ENCODE results near the gene RAPGEF1. TPM values are rescaled to one million over a fixed set of nuclear protein-coding genes. Genes with fewer than 3 reads are reported as not detected.

The RAPGEF1 gene
- total and polyA plus RNA-seq, 9 of the 15 experiments (the other 6 are each of a cell fraction or from before 2014, with no cell fraction given) = 0.06 to 44.1 (median 19.9) TPM

GRCh38 chr9:131721076-131721475 lies 18.8 kb downstream of the RAPGEF1 start:
- in situ Hi-C loops (cut with MboI) = loop anchor here (25.0 kb wide), 1 partner anchor 1009 kb away; no protein-coding TSS in a partner anchor
- FAIRE-seq (no peak), ATAC-seq (no peak), DNase-seq (ENCODE audit: extremely low read depth in 1 of 4, low spot score in 3 of 4) (no peak)
- Histone ChIP-seq H3K4me2 (ENCODE audit: insufficient read depth, low read length) (no peak overlapping the region), H3K36me3 (ENCODE audit: control insufficient read depth, insufficient read depth, low read length) (0 out of 3 replicates have a peak, but pooled peaks cover 3% of the 10 kb centered on the region), H3K9me3 (replicated peaks; ENCODE audit: control insufficient read depth, insufficient read depth, low read depth, low read length) (no peaks in the 10 kb centered on the region), H3K79me2 (ENCODE audit: control insufficient read depth, insufficient read depth, low read length) (peaks cover 15% of the 10 kb centered on the region; the same call in 2 of the 3 replicates), H3K9ac (ENCODE audit: insufficient read depth in 1 of 2, low read depth in 2 of 2, low read length in 2 of 2) (no peak overlapping the region), H3K4me3 (no peak overlapping the region), H2AFZ (ENCODE audit: low read depth, low read length) (no peak overlapping the region), H3K27ac (ENCODE audit: extremely low read depth, low read depth, low read length) (no peak overlapping the region), H3K27me3 (ENCODE audit: control insufficient read depth in 2 of 2, insufficient read depth in 2 of 2, low read length in 2 of 2) (no peaks in the 10 kb centered on the region), H4K20me1 (replicated peaks; ENCODE audit: control insufficient read depth, insufficient read depth, low read length) (peaks cover 19% of the 10 kb centered on the region), H3K4me1 (replicated peaks in 1 of 2; ENCODE audit: control insufficient read depth in 2 of 2, insufficient read depth in 2 of 2, low read length in 2 of 2) (no peaks in the 10 kb centered on the region), H3K9me1 (ENCODE audit: control insufficient read depth, insufficient read depth, low read length) (peaks cover 4% of the 10 kb centered on the region)
- BruUV-seq (replicated peaks) = no TSS peak
- CTCF ChIA-PET (ENCODE audit: low intra/inter-chr PET ratio) = no interaction called here
- WGBS (ENCODE audit: insufficient coverage, low coverage, missing lambda C conversion rate) = 95% methylated on average over 13 of the region's 13 CpGs
- POLR2A ChIA-PET = no interaction called here
- intact Hi-C loops (cut with micrococcal nuclease) = no loop called here
- TF ChIP-seq SRSF3 (IDR thresholded peaks at IDR 0.05; ENCODE audit: insufficient read depth, low read length) (no peak), ZNF224 (CRISPR knock-in tag; IDR thresholded peaks at IDR 0.05) (no peak), CCNT2 (IDR thresholded peaks at IDR 0.05; ENCODE audit: borderline replicate concordance, extremely low read depth, insufficient read length, low read depth, low read length) (no peak), E2F4 (CRISPR knock-in tag; IDR thresholded peaks at IDR 0.05; ENCODE audit: low read depth) (no peak), ARID3B (CRISPR knock-in tag; IDR thresholded peaks at IDR 0.05; ENCODE audit: borderline replicate concordance) (no peak), EZH2 (IDR thresholded peaks at IDR 0.05; ENCODE audit: borderline replicate concordance, low read depth, low read length) (no peak), ZBED1 (IDR thresholded peaks at IDR 0.05) (no peak), TBP (optimal IDR thresholded peaks at IDR 0.05; ENCODE audit: low read depth, low read length) (no peak), SIX5 (IDR thresholded peaks at IDR 0.05; ENCODE audit: borderline replicate concordance in 1 of 2, insufficient read depth in 1 of 2, low read depth in 1 of 2, low read length in 2 of 2) (no peak), SOX6 (IDR thresholded peaks at IDR 0.05) (no peak), EGR1 (conservative IDR thresholded peaks at IDR 0.05) (no peak), MBD2 (IDR thresholded peaks at IDR 0.05; ENCODE audit: borderline replicate concordance, low read depth) (no peak), ZNF589 (CRISPR knock-in tag; IDR thresholded peaks at IDR 0.05; ENCODE audit: low read depth) (no peak), GABPB2 (CRISPR knock-in tag; conservative IDR thresholded peaks at IDR 0.05) (no peak), PRPF4 (IDR thresholded peaks at IDR 0.05; ENCODE audit: insufficient read depth, low read depth, low read length, poor library complexity, severe bottlenecking) (no peak), PREB (CRISPR knock-in tag; IDR thresholded peaks at IDR 0.05) (no peak), ZNF778 (CRISPR knock-in tag; IDR thresholded peaks at IDR 0.05) (no peak), ZC3H11A (IDR thresholded peaks at IDR 0.05; ENCODE audit: low read depth, low read length) (no peak)
